ENCODE measurements around the gene SETBP1. TPM values are rescaled to one million over a fixed set of nuclear protein-coding genes. Genes with fewer than 3 reads are reported as not detected.

SETBP1 gene
- total and polyA plus RNA-seq, 2 of the 8 experiments (the other 6 are each of a cell fraction or from before 2014, with no cell fraction given) = 2.0 to 6.5 TPM

DNA sequence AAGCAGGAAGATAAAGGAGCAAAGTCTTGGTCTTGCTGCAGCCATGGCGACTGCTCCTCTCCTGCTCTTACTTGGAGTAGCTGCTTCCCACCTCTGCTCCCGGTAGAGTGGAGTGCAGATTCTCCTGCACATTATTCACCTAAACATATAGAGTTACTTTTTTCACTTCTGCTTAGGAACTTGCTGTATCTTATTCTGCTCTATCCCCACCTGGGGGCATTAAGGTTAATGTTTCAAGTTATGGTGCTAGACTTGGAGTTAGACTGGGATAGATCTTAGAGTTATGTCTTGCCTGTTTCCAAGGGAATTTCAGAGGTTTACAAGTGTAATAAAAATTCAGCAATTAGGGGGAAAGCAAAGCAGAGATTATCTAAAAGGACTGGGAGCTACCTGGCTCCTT lies 144.2 kb downstream of the SETBP1 start:
- no peak for FAIRE-seq
- H3K79me1 ChIP-seq (ENCODE audit: low read depth, low read length) = no peaks in the 10 kb centered on the region
- no peaks in the 10 kb centered on the region for H3K9me3 ChIP-seq (ENCODE audit: insufficient read depth in 2 of 2, low read depth in 1 of 2, low read length in 1 of 2)
- no peak overlapping the region for H2BK120ac ChIP-seq (replicated peaks; ENCODE audit: low read depth, low read length)
- H3K36me3 ChIP-seq (ENCODE audit: control insufficient read depth in 2 of 4, insufficient read depth in 4 of 4, low read length in 3 of 4) = no peaks in the 10 kb centered on the region
- no peak overlapping the region for H3K4ac ChIP-seq (replicated peaks; ENCODE audit: insufficient read length, low read depth, low read length)
- H3K4me2 ChIP-seq (ENCODE audit: insufficient read depth in 1 of 2, low read depth in 2 of 2, low read length in 2 of 2) = no peak overlapping the region
- H3K4me3 ChIP-seq (ENCODE audit: extremely low read depth in 1 of 4, insufficient read depth in 2 of 4, low read depth in 3 of 4, low read length in 4 of 4) = no peak overlapping the region
- no peaks in the 10 kb centered on the region for H3K27me3 ChIP-seq (replicated peaks in 1 of 4; ENCODE audit: control insufficient read depth in 3 of 4, extremely low read depth in 1 of 4, insufficient read depth in 3 of 4, low read length in 3 of 4)
- H3K23me2 ChIP-seq (ENCODE audit: low read depth, low read length) = no peaks in the 10 kb centered on the region
- H4K8ac ChIP-seq (ENCODE audit: extremely low read depth, insufficient read depth, low read length) = no peak overlapping the region
- no peak overlapping the region for H3K14ac ChIP-seq (ENCODE audit: insufficient read length)
- no peak overlapping the region; the same call in 1 of the 2 replicates for H2BK12ac ChIP-seq (ENCODE audit: low read depth, low read length)
- no peak for DNase-seq (ENCODE audit: low read depth in 1 of 2, low spot score in 2 of 2)
- H3K4me1 ChIP-seq (replicated peaks in 1 of 4; ENCODE audit: control insufficient read depth in 3 of 4, insufficient read depth in 4 of 4, low read length in 3 of 4) = peaks cover 0 to 6% (median 2%) of the 10 kb centered on the region in 4 experiments; a peak in 1 of 7 replicates
- H4K5ac ChIP-seq (ENCODE audit: insufficient read length, low read depth, low read length) = no peak overlapping the region
- H3K23ac ChIP-seq (ENCODE audit: insufficient read length) = no peak overlapping the region
- no peak overlapping the region for H3K9ac ChIP-seq (replicated peaks in 1 of 4; ENCODE audit: extremely low read depth in 1 of 4, low read depth in 3 of 4, low read length in 3 of 4)
- no peak overlapping the region for H2AK5ac ChIP-seq (ENCODE audit: low read depth, low read length)
- WGBS, 2 experiments (ENCODE audit: extremely low coverage in 1 of 2, insufficient coverage in 1 of 2, insufficient read length in 1 of 2, insufficient replicate concordance in 2 of 2, low coverage in 1 of 2, low lambda C conversion rate in 2 of 2, missing lambda C conversion rate in 1 of 2) = 80% methylated on average over 2 of the region's 2 CpGs; no CpG with 5 or more reads in 1 of the 2 experiments
- H4K20me1 ChIP-seq (replicated peaks in 1 of 2; ENCODE audit: control insufficient read depth in 1 of 2, insufficient read depth in 2 of 2, low read length in 2 of 2) = peaks cover 0 to 1% of the 10 kb centered on the region in 2 experiments
- H2BK15ac ChIP-seq (ENCODE audit: low read length) = no peak overlapping the region
- H3K56ac ChIP-seq (replicated peaks; ENCODE audit: insufficient read length, low read depth, low read length) = no peak overlapping the region
- H2AFZ ChIP-seq (ENCODE audit: low read length) = no peak overlapping the region
- POLR2A ChIA-PET (ENCODE audit: partially characterized antibody) = no interaction called here
- H4K91ac ChIP-seq (replicated peaks; ENCODE audit: insufficient read length, low read length) = no peak overlapping the region
- no peak overlapping the region for H3K18ac ChIP-seq (ENCODE audit: extremely low read depth, low read length)
- no peak overlapping the region for H2BK20ac ChIP-seq (ENCODE audit: low read length)
- no peak overlapping the region for H2BK5ac ChIP-seq (ENCODE audit: low read depth, low read length)
- CTCF ChIA-PET (ENCODE audit: partially characterized antibody) = no interaction called here
- no peaks in the 10 kb centered on the region for H3K79me2 ChIP-seq (ENCODE audit: control insufficient read depth in 1 of 2, insufficient read depth in 2 of 2, low read length in 2 of 2)
- no peak overlapping the region for H3K27ac ChIP-seq (ENCODE audit: low read depth, low read length)
- TF ChIP-seq POLR2AphosphoS5 (IDR thresholded peaks at IDR 0.05; ENCODE audit: low read depth, low read length) (no peak), CBX5 (IDR thresholded peaks at IDR 0.05; ENCODE audit: low read depth, low read length) (no peak), CHD2 (IDR thresholded peaks at IDR 0.05; ENCODE audit: low read length) (no peak), SRF (IDR thresholded peaks at IDR 0.05; ENCODE audit: low read depth, low read length) (no peak)

Data from H1 (cell line).